Spleen (tissue), 7 donors: Measurements from ENCODE around the gene AKAP1.

ENCODE experiments used
- CTCF ChIP-seq, 11 experiments: fragments of 200-600 bp in 7 of 11; fragments of 450-650 bp in 4 of 11; sonication (generic) in 4 of 11; IDR thresholded peaks in 8 of 11; conservative IDR thresholded peaks in 3 of 11; 1 replicate in 7 of 11; 2 replicates in 4 of 11; pipeline versions ENCODE4 v1.4.0 to v1.8.0; 2016 to 2021; ENCODE audit warnings: antibody characterized with exemption in 11 of 11, inconsistent platforms in 4 of 11, mild to moderate bottlenecking in 1 of 11
- POLR2A ChIP-seq, 3 donors: fragments of 450-650 bp; IDR thresholded peaks; one replicate each; pipeline ENCODE4 v1.5.1; 2017; ENCODE audit warnings: antibody characterized with exemption in 3 of 3, mild to moderate bottlenecking in 1 of 3
- donor health status: DM: no; HTN: no; CAD: no; lungs with moderate emphysema.
- donor health status: DM: no; HTN: no; CAD: no.
- donor health status: DM: no; HTN: no; CAD: no.

GRCh38 chr17:57106107-57106835 is 21.2 kb downstream of the AKAP1 start:
- TF ChIP-seq CTCF (IDR thresholded peaks at IDR 0.05 in 8 of 11, conservative IDR thresholded peaks at IDR 0.05 in 3 of 11) = no peak
- no peak for TF ChIP-seq POLR2A (IDR thresholded peaks at IDR 0.05)
